ENCODE results near the gene NCOR1. TPM values are rescaled to one million over a fixed set of nuclear protein-coding genes. Genes with fewer than 3 reads are reported as not detected.

The NCOR1 gene
- 68.2 to 83.9 TPM (median 70.3 TPM) in 5 replicates for total RNA-seq (2022; extraction: Qiagen RNA extraction; ENCODE audit: low read depth)

DNA sequence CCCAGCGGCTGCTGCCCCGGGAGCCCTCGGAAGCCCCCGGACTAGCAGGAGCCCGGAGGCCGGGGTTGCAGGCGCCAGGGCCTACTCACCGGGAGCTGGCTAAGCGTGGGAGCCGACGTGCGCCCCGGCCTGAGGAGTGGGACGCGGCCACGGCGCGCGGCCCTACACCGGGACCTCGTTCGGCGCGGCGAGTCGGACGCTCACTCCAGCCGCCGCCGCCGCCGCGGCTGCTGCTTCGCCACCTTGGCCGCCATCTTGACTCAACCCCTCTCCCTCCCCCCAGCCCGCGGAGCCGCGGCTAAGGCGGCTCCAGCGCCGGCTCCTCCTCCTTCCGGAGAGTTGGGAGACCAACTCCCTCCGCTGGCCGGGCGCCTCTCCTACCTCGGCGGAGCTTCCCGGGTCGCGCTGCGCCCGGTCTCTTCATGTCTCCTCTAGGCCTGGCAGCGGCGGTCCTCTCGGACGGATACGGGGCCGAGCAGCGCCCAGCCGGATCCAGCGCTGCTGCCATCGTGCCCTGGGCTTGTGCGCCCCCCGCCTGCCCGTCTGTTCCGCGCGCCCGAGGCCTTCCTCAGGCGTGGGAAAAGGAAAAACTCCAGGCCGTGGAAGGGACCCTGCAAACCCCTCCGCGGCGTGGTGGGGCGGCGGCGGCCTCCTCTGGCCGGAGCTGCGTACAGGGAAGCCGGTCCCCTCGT lies at the start of gene NCOR1:
TSS of gene NCOR1 (minus strand) at position 262 of the 692 bp plus-strand sequence. CDS start 20,965 bp downstream, outside the sequence.

GRCh38 chr17:16217002-16217635 lies 1.8 kb upstream of the NCOR1 start, which contains the start of gene PIGL:
Gene PIGL, plus strand, starts transcription at chr17:16217210. Its CDS starts 17 bp downstream, at chr17:16217227.

GRCh38 chr17:15999141-15999973 lies 216.0 kb downstream of the NCOR1 start, which contains the start of the genes TTC19 and ZSWIM7:
Gene TTC19, plus strand, starts transcription at chr17:15999824. Its CDS starts 25 bp downstream, at chr17:15999849.
Gene ZSWIM7, minus strand, starts transcription at chr17:15999704. Its CDS starts 110 bp downstream, at chr17:15999594.

Other genes starting within 250 kb of the NCOR1 start
- gene ZSWIM7, start 215.8 kb downstream of the NCOR1 start, total RNA-seq (2022; extraction: Qiagen RNA extraction; ENCODE audit: low read depth) = 42.7 to 50.7 TPM (median 46.8 TPM) in 5 replicates
- gene TTC19, start 215.7 kb downstream of the NCOR1 start, total RNA-seq (2022; extraction: Qiagen RNA extraction; ENCODE audit: low read depth) = 42.9 to 53.2 TPM (median 50.8 TPM) in 5 replicates
- gene PIGL, start 1.7 kb upstream of the NCOR1 start, total RNA-seq (2022; extraction: Qiagen RNA extraction; ENCODE audit: low read depth) = 14.1 to 20.0 TPM (median 18.5 TPM) in 5 replicates
- gene CENPV, start 137.9 kb upstream of the NCOR1 start, total RNA-seq (2022; extraction: Qiagen RNA extraction; ENCODE audit: low read depth) = 131 to 176 TPM (median 162 TPM) in 5 replicates
- gene UBB, start 165.6 kb upstream of the NCOR1 start, total RNA-seq (2022; extraction: Qiagen RNA extraction; ENCODE audit: low read depth) = 1,960 to 2,530 TPM (median 2,016 TPM) in 5 replicates
- 0.35 to 0.78 TPM (median 0.55 TPM) in 5 replicates for gene TRPV2, start 200.0 kb upstream of the NCOR1 start, total RNA-seq (2022; extraction: Qiagen RNA extraction; ENCODE audit: low read depth)